H1 (cell line): Measurements from ENCODE around the gene GK2. TPM values are rescaled to one million over a fixed set of nuclear protein-coding genes. Genes with fewer than 3 reads are reported as not detected.

Experiments
- CTCF ChIA-PET: fragments of 300-600 bp; sonication (Branson Sonifier 250); formaldehyde crosslinking; loops from one replicate; lab custom pipeline; 2021; ENCODE audit not compliant: partially characterized antibody; lab: Charles Lee
- POLR2A ChIA-PET: fragments of 300-600 bp; sonication (Branson Sonifier 250); formaldehyde crosslinking; loops from one replicate; lab custom pipeline; 2021; ENCODE audit warnings: inconsistent platforms; ENCODE audit not compliant: partially characterized antibody; lab: Charles Lee
- DNase-seq, 2 experiments: peaks; one replicate each; pipeline versions ENCODE4 v3.0.0 to v3.0.0-alpha.2; 2010 to 2022; ENCODE audit warnings: low spot score in 2 of 2, low read depth in 1 of 2, mixed read lengths in 1 of 2
- FAIRE-seq: peaks from 2 replicates; lab custom pipeline; 2011; peaks lifted over from hg19 to GRCh38; lab: Jason Lieb, UNC
- H2AFZ ChIP-seq: 2 replicates; pipeline ENCODE4 v1.8.1; 2012; ENCODE audit warnings: low read length, inconsistent platforms
- H2AK5ac ChIP-seq: 2 replicates; pipeline ENCODE4 v1.6.1; 2013; ENCODE audit warnings: low read depth, low read length
- H2BK120ac ChIP-seq: replicated peaks from 2 replicates; pipeline ENCODE3; 2013; ENCODE audit warnings: low read depth, low read length, inconsistent platforms
- H2BK12ac ChIP-seq: 2 replicates; pipeline ENCODE4 v1.6.1; 2013; ENCODE audit warnings: low read depth, low read length
- H2BK15ac ChIP-seq: 2 replicates; pipeline ENCODE4 v1.6.1; 2013; ENCODE audit warnings: low read length
- H2BK20ac ChIP-seq: 2 replicates; pipeline ENCODE4 v1.6.1; 2013; ENCODE audit warnings: low read length
- H2BK5ac ChIP-seq: 2 replicates; pipeline ENCODE4 v1.6.1; 2013; ENCODE audit warnings: low read depth, low read length
- H3K14ac ChIP-seq: 2 replicates; pipeline ENCODE4 v1.6.1; 2013; ENCODE audit warnings: inconsistent platforms; ENCODE audit not compliant: insufficient read length
- H3K18ac ChIP-seq: 2 replicates; pipeline ENCODE4 v1.6.1; 2013; ENCODE audit warnings: low read length; ENCODE audit errors: extremely low read depth
- H3K23ac ChIP-seq: 2 replicates; pipeline ENCODE4 v1.6.1; 2013; ENCODE audit warnings: inconsistent platforms; ENCODE audit not compliant: insufficient read length
- H3K23me2 ChIP-seq: 2 replicates; pipeline ENCODE4 v1.6.1; 2013; ENCODE audit warnings: low read depth, low read length
- H3K27ac ChIP-seq: 2 replicates; pipeline ENCODE4 v1.6.1; 2011; ENCODE audit warnings: low read depth, low read length, inconsistent platforms
- H3K27me3 ChIP-seq, 4 experiments: replicated peaks in 1 of 4; 1 replicate in 1 of 4; 2 replicates in 3 of 4; pipeline versions ENCODE4 v1.6.1 to v1.8.1; 2011 to 2013; ENCODE audit warnings: low read length in 3 of 4, mild to moderate bottlenecking in 3 of 4, inconsistent platforms in 2 of 4, mixed read lengths in 2 of 4, moderate library complexity in 1 of 4; ENCODE audit not compliant: control insufficient read depth in 3 of 4, insufficient read depth in 3 of 4; ENCODE audit errors: extremely low read depth in 1 of 4
- H3K36me3 ChIP-seq, 4 experiments: 2 replicates each; pipeline versions ENCODE4 v1.6.1 to v1.8.1; 2011 to 2013; ENCODE audit warnings: mild to moderate bottlenecking in 4 of 4, low read length in 3 of 4, moderate library complexity in 2 of 4, control low read depth in 1 of 4, inconsistent platforms in 1 of 4; ENCODE audit not compliant: insufficient read depth in 4 of 4, control insufficient read depth in 2 of 4
- H3K4ac ChIP-seq: replicated peaks from 2 replicates; pipeline ENCODE3; 2013; ENCODE audit warnings: low read length, low read depth, mixed read lengths, inconsistent platforms; ENCODE audit not compliant: insufficient read length
- H3K4me1 ChIP-seq, 4 experiments: replicated peaks in 1 of 4; 1 replicate in 1 of 4; 2 replicates in 3 of 4; pipeline versions ENCODE4 v1.6.1 to v1.8.1; 2011 to 2013; ENCODE audit warnings: low read length in 3 of 4, inconsistent platforms in 2 of 4, mixed read lengths in 1 of 4; ENCODE audit not compliant: insufficient read depth in 4 of 4, control insufficient read depth in 3 of 4
- H3K4me2 ChIP-seq, 2 experiments: 2 replicates each; pipeline versions ENCODE4 v1.6.1 to v1.8.1; 2011 to 2013; ENCODE audit warnings: low read depth in 2 of 2, low read length in 2 of 2, control low read depth in 1 of 2, inconsistent platforms in 1 of 2, mild to moderate bottlenecking in 1 of 2; ENCODE audit not compliant: insufficient read depth in 1 of 2
- H3K4me3 ChIP-seq, 4 experiments: fragments of 200-600, 300-600 bp in 1 of 4; sonication (generic), shearing (Covaris generic), sonication (Bioruptor Twin) in 1 of 4; 2 replicates each; pipeline versions ENCODE4 v1.5.1 to v1.8.1; 2011 to 2016; ENCODE audit warnings: low read length in 4 of 4, low read depth in 3 of 4, control low read depth in 2 of 4, inconsistent platforms in 2 of 4, mild to moderate bottlenecking in 2 of 4, mixed read lengths in 1 of 4, moderate library complexity in 1 of 4; ENCODE audit not compliant: insufficient read depth in 2 of 4; ENCODE audit errors: extremely low read depth in 1 of 4
- H3K56ac ChIP-seq: replicated peaks from 2 replicates; pipeline ENCODE3; 2013; ENCODE audit warnings: low read depth, mild to moderate bottlenecking, mixed read lengths, low read length, inconsistent platforms; ENCODE audit not compliant: insufficient read length
- H3K79me1 ChIP-seq: 2 replicates; pipeline ENCODE4 v1.6.1; 2013; ENCODE audit warnings: low read depth, low read length, control low read depth
- H3K79me2 ChIP-seq, 2 experiments: 2 replicates each; pipeline versions ENCODE4 v1.6.1 to v1.8.1; 2012 to 2013; ENCODE audit warnings: low read length in 2 of 2, mild to moderate bottlenecking in 2 of 2, inconsistent platforms in 1 of 2; ENCODE audit not compliant: insufficient read depth in 2 of 2, control insufficient read depth in 1 of 2
- H3K9ac ChIP-seq, 4 experiments: replicated peaks in 1 of 4; 1 replicate in 1 of 4; 2 replicates in 3 of 4; pipeline versions ENCODE4 v1.6.1 to v1.8.1; 2011 to 2013; ENCODE audit warnings: low read depth in 3 of 4, low read length in 3 of 4, control low read depth in 2 of 4, mild to moderate bottlenecking in 2 of 4, moderate library complexity in 2 of 4, inconsistent platforms in 1 of 4; ENCODE audit errors: extremely low read depth in 1 of 4
- H3K9me3 ChIP-seq, 2 experiments: 2 replicates each; pipeline versions ENCODE4 v1.6.1 to v1.8.1; 2012 to 2013; ENCODE audit warnings: mild to moderate bottlenecking in 2 of 2, moderate library complexity in 2 of 2, control low read depth in 1 of 2, inconsistent platforms in 1 of 2, low read depth in 1 of 2, low read length in 1 of 2, mixed read lengths in 1 of 2; ENCODE audit not compliant: insufficient read depth in 2 of 2
- H4K20me1 ChIP-seq, 2 experiments: replicated peaks in 1 of 2; 2 replicates each; pipeline versions ENCODE3 to v1.8.1; 2011 to 2013; ENCODE audit warnings: inconsistent platforms in 2 of 2, low read length in 2 of 2, mild to moderate bottlenecking in 1 of 2; ENCODE audit not compliant: insufficient read depth in 2 of 2, control insufficient read depth in 1 of 2
- H4K5ac ChIP-seq: 2 replicates; pipeline ENCODE4 v1.6.1; 2013; ENCODE audit warnings: low read length, low read depth, mixed read lengths, inconsistent platforms; ENCODE audit not compliant: insufficient read length
- H4K8ac ChIP-seq: 2 replicates; pipeline ENCODE4 v1.8.0; 2013; ENCODE audit warnings: mild to moderate bottlenecking, moderate library complexity, low read length, inconsistent platforms; ENCODE audit not compliant: insufficient read depth; ENCODE audit errors: extremely low read depth
- H4K91ac ChIP-seq: replicated peaks from 2 replicates; pipeline ENCODE3; 2013; ENCODE audit warnings: low read length, mixed read lengths, inconsistent platforms; ENCODE audit not compliant: insufficient read length
- CBX8 ChIP-seq: fragments of 300-800, 300-1000 bp; sonication (generic); IDR thresholded peaks from 2 replicates; pipeline ENCODE4 v1.7.1; 2016; ENCODE audit warnings: low read depth, low read length, borderline replicate concordance
- KDM5A ChIP-seq: fragments of 200-600 bp; IDR thresholded peaks from 2 replicates; pipeline ENCODE4 v1.7.1; 2012; ENCODE audit warnings: mild to moderate bottlenecking, low read length, inconsistent platforms, mixed read lengths
- WGBS, 2 experiments: shearing (Covaris generic) in 1 of 2; methylation state at CpG; one replicate each; pipeline versions ENCODE4 v1.1.6 to v1.1.7; 2013 to 2015; ENCODE audit warnings: low lambda C conversion rate in 2 of 2, mixed read lengths in 2 of 2, inconsistent platforms in 1 of 2, low coverage in 1 of 2, missing lambda C conversion rate in 1 of 2; ENCODE audit not compliant: insufficient replicate concordance in 2 of 2, insufficient coverage in 1 of 2, insufficient read length in 1 of 2; ENCODE audit errors: extremely low coverage in 1 of 2, missing lambda C conversion rate in 1 of 2; 5-methylcytosine and 5-hydroxymethylcytosine counted together
- polyA plus RNA-seq, 7 experiments: library from polyadenylated mRNA; depleted of rRNA in 3 of 7; stranded (reverse) in 5 of 7; unstranded in 2 of 7; fragments of >200 nt in 5 of 7; fragments of 200-250 nt in 2 of 7; gene quantifications; 1 replicate in 5 of 7; 2 replicates in 1 of 7; 4 replicates in 1 of 7; pipeline versions ENCODE4 v1.2.1 to v1.2.3, GENCODE V29; 2011 to 2013; ENCODE audit warnings: missing spikeins in 2 of 7, mixed read lengths in 2 of 7
- total RNA-seq: library from RNA; stranded (reverse); fragmentation: NEBNext Ultra II Directional; extraction: Animal tissue kit (Norgen Biotek cat#: 25700); gene quantifications from 2 replicates; pipeline ENCODE4 v1.2.1, GENCODE V29; 2021

Gene GK2
- total and polyA plus RNA-seq, 2 of the 8 experiments (the other 6 are each of a cell fraction or from before 2014, with no cell fraction given), result not detected

DNA sequence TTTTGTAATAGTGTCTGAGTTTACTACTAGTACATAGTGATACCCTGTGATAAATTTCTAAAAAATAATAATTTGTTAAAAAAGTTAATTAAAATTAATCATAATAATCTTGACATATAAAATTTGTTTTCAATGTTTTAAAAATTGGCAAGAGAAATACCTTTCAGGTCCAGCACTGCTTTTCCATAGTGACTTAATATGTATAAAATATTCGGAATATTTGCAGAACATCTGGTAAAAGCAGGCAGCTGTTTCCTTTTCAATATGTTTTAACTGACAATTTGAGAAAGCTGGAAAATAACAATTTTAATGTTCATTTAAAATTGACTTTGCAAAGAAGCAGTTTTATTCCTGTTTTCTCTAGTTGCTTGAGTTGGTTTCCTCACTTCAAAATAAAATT lies 17.6 kb upstream of the GK2 start:
- no peaks in the 10 kb centered on the region for H4K20me1 ChIP-seq
- TF ChIP-seq CBX8, result no peak
- TF ChIP-seq KDM5A, result no peak
- TF ChIP-seq, all 59 proteins: peak for 0
- WGBS, 2 experiments, result 85% methylated on average over 1 of the region's 1 CpG; no CpG with 5 or more reads in 1 of the 2 experiments
- H4K5ac ChIP-seq, result no peak overlapping the region
- H2AK5ac ChIP-seq, result no peak overlapping the region
- H2BK120ac ChIP-seq, result no peak overlapping the region
- H3K27me3 ChIP-seq, result no peaks in the 10 kb centered on the region
- no peak overlapping the region for H3K4me2 ChIP-seq
- no peaks in the 10 kb centered on the region for H3K9me3 ChIP-seq
- no peak overlapping the region for H3K23ac ChIP-seq
- H3K79me2 ChIP-seq, result no peaks in the 10 kb centered on the region
- no peaks in the 10 kb centered on the region for H3K79me1 ChIP-seq
- no peaks in the 10 kb centered on the region; the same call in 1 of the 2 replicates for H3K23me2 ChIP-seq
- no peak overlapping the region for H3K4me3 ChIP-seq
- H2BK12ac ChIP-seq, result no peak overlapping the region
- no peak overlapping the region for H3K9ac ChIP-seq
- ChIA-PET POLR2A (no interaction called here), CTCF (no interaction called here)
- H3K27ac ChIP-seq, result no peak overlapping the region
- H3K18ac ChIP-seq, result no peak overlapping the region
- DNase-seq (no peak), FAIRE-seq (no peak)
- no peaks in the 10 kb centered on the region for H3K36me3 ChIP-seq
- no peak overlapping the region for H4K91ac ChIP-seq
- H2AFZ ChIP-seq, result no peak overlapping the region
- no peak overlapping the region for H2BK15ac ChIP-seq
- no peak overlapping the region for H2BK20ac ChIP-seq
- no peak overlapping the region for H3K4ac ChIP-seq
- H3K4me1 ChIP-seq, result no peaks in the 10 kb centered on the region
- no peak overlapping the region for H3K14ac ChIP-seq
- H2BK5ac ChIP-seq, result no peak overlapping the region
- H4K8ac ChIP-seq, result no peak overlapping the region
- H3K56ac ChIP-seq, result no peak overlapping the region
